GM21576 (cell line): ENCODE measurements around the gene ANKZF1.

ENCODE experiments used
- ATAC-seq: cut with Tn5 transposase; IDR thresholded peaks from one replicate; pipeline ENCODE4 v1.9.1; 2021; ENCODE audit warnings: mild to moderate bottlenecking, moderate library complexity; ENCODE audit not compliant: unreplicated experiment

The ANKZF1 gene

GRCh38 chr2:219207134-219207883, 22.3 kb upstream of the ANKZF1 start:
- no peak for ATAC-seq

GRCh38 chr2:219207884-219208740, 21.5 kb upstream of the ANKZF1 start:
- ATAC-seq: no peak

DNA sequence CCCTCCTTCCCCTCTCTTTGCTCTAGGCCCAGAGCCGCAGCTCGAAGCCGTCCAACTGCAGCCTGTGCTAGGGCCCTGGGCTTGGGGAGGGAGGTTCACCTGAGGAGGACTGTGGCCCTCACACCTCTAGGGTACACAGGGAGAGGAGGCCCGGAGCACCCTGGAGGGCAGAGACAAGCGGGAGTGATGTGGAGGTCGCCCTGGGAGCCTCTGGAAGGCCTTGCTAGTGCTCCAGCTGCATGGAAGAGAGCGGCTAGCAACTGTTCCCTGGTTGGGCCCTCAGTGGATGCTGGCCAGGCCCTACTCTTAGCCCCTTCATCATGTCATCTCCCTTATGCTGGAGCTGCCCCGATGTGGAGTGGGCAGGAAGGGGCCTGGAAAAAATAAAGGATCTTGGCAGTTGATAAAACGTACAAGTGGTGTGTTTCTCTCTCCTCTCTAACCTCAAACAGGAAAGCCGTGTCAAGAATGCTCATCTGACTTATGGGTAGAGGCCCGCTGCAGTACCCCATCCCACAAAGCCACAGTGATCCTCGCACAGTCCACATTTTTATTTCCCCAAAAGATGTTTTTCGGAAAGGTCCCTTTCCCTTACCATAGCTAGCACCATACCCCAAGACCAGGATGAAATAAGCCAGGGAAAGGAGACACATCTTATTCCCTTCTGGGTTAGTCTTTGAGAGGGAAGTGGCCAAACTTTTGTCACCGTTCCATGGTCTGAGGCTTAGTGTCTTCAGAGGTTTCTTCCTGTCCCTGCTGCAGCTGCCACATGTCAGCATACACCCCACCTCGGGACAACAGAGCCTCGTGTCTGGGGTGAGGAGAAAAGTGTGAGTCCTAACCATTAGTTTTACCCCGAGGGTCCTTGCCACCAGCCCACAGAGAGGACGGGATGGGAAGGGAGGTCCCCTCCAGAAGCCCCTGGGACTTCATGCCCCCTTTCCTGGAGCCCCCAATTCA, 20.1 kb upstream of the ANKZF1 start:
- ATAC-seq: no peak

GRCh38 chr2:219210196-219210885, 19.3 kb upstream of the ANKZF1 start:
- ATAC-seq: no peak

DNA sequence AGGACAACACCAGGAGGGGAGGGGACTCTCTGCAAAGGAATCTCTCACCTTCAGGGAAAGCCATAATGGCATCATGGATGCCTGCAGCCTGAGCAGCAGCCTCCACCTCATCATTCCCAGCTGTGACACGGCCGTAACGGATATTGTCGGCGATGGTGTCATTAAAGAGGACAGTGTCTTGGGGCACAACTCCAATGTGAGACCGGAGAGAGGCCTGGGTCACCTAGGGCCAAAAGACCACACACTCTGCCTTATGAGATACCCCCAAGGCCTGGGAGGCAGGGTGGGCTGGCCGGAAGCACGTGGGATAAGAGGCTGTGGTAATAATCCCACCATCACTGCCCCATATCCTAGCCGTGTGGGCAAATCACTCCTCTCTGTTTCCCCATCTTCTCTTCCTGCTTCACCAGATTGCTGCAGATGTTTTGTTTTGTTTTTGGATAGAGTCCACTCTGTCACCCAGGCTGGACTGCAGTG, 18.7 kb upstream of the ANKZF1 start:
- no peak for ATAC-seq

GRCh38 chr2:219213026-219213415, 16.6 kb upstream of the ANKZF1 start:
- ATAC-seq: no peak

GRCh38 chr2:219213486-219214071, 16.0 kb upstream of the ANKZF1 start:
- ATAC-seq: no peak

DNA sequence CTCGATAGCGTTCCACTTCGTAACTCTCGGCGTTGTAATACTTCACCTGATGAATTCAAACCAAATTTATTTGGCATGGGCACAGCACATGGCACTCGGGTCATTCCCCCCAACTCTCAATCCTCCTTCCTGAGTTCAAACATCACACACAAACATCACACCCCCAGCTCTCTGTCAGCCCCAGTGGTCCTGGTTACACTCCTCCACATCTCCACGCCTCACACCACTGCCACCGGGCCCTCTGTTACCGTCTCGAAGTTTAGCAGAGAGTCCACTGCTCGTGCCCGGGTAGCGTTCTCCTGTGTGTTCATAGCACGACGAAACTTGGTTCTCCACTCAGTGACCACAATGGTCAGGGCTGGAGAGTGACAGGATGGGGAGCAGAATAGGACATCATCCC, 15.5 kb upstream of the ANKZF1 start:
- ATAC-seq: no peak

DNA sequence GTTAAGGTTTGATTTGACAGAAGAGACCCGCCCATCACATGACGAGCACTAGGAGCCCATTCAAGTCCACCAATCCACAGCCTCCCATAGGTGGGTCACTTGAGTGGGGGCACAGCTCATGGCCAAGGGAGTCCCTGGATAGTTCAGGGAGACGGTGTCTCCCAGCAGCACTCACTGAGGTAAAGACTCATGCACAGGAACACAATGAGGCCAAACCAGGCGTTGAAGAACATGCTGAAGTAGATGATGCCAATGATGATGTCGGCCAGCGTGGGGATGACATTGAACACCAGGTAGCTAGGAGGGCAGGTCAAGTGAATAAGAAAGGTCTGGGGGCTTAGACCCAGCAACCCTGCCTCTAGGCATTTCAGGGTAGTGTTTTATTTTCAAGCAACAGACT, 14.8 kb upstream of the ANKZF1 start:
- no peak for ATAC-seq

DNA sequence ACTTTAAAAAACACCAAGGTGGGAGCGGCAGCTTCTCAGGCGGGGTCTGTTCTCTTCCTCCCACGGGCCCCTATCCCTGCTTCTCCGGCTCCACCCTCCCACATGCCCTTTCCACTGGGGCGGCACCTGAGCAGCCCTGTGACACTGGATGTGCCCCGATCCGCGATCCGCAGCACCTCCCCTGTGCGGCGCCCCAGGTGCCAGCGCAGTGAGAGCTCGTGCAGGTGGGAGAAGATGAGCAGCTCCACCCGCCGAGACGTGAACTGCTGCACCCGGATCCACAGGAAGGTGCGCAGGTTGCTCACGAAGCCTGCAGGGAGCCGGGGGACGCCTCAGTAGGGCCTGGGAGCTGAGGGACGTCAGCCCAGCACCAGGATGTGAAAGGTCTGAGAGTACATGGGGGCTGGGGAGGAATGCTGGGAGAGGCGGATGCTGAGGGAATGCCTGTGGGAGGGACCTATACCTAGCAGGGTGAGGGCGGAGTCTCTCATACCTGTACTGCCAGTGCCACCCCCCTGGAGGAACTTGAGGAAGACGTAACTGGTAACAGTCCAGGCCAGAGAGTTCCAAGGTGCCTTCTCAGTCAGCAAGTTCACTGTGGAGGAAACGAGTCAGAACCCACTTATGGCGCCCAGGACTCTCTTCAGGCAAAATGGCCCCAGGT, 13.6 kb upstream of the ANKZF1 start:
- no peak for ATAC-seq

DNA sequence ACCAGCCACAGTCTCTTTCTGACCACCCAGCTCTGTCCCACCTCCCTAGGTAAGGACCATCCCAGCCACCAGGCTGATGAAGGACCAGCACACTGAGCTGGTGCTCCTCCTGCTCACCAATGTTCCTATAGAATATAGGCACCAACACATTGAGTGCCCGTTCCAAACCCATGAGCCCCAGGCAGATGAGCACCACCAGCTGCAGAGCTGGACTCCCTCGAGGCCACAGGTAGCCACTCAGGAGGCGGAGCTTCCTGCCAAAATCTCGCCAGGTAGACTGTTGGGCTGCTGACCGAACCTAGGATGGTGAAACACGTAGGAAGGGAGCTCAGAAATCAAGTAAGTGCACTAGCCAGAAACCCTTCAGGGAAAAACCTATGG, 13.1 kb upstream of the ANKZF1 start:
- ATAC-seq: no peak

GRCh38 chr2:219218217-219218731, 11.3 kb upstream of the ANKZF1 start:
- peak; percentile 16 for ATAC-seq

DNA sequence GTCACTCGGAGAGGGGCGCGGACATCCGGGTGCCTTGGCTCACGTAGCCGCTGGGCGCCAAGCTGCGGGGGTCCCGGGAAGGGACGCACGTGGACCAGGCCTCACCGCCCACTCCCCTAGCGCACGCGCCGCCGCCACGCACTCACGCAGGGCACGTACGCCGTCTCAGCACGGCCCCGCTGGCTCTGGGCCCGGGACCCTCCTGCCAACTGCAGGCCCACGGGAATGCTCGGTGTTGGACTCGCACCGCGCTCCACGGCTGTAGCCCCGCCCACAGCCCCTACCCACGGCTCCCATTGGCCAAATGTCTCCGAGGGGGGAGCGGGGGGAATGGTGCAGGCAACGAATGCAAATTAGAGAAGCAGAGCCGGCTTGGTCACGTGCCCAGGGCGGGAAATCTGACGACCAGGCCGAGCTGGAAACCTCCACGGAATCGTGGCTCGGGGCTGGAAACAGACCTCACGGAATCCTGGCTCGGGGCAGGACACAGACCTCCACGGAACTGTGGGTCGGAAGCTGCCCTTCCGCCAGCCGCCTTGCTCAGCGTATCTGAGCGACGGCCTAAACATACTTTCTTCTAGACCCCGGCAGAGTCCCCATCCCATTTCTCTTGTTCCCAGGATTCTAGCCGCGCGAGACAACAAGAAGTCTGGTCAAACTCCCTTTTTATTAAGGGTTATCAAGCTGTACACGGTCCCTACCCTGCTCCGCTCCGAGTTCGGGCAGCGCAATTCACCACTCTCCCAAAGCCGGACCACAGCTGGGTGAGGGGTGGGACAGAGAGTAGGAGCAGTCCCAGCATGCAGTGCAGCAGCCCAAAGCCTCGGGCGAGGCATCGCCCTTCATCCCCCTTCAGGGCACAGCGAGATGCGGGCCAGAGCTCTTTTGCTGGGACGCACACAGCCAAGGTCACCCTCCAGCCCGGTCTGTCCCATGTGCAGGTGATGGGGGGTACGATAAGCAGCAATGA, 10.6 kb upstream of the ANKZF1 start, which contains the start of gene ABCB6:
TSS of gene ABCB6 (minus strand) at position 227 of the 970 bp plus-strand sequence. CDS start 285 bp downstream, outside the sequence.
- ATAC-seq: peak; percentile 69

DNA sequence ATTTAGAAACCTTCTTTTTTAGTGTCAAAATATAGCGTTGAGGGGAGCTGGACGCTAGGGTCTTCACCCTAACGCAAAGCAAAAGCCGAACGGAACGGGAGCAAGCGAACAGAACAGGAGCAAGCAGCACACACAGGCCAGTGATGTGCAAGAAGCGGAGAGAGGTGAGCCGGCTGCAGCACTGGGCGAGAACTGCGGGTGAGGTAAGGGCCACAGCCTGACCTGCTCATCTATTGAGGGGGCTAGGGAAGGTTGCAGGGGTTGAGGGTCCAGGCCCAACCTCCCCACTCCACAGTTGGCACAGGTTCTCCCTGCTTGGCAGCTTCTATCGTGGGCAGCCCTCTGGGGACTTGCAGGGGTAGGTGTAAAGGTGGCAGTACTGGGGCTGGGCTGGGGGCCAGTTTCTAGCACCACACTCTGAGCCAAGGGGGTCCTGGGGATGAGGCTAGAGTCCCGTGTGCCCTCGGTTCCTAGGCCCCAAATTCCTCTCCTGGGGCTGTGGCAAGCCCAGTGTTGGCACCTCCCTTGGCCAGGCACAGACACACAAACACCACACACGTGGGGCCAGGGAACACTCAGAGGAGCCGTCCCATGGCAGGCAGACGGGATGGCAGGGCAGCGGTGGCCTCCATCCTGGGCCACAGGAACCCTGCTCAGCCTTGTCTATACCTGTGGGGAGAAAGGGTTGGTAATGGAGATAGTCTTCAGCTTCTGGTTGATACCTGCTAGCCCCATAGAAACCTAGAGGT, 9.6 kb upstream of the ANKZF1 start:
- no peak for ATAC-seq

DNA sequence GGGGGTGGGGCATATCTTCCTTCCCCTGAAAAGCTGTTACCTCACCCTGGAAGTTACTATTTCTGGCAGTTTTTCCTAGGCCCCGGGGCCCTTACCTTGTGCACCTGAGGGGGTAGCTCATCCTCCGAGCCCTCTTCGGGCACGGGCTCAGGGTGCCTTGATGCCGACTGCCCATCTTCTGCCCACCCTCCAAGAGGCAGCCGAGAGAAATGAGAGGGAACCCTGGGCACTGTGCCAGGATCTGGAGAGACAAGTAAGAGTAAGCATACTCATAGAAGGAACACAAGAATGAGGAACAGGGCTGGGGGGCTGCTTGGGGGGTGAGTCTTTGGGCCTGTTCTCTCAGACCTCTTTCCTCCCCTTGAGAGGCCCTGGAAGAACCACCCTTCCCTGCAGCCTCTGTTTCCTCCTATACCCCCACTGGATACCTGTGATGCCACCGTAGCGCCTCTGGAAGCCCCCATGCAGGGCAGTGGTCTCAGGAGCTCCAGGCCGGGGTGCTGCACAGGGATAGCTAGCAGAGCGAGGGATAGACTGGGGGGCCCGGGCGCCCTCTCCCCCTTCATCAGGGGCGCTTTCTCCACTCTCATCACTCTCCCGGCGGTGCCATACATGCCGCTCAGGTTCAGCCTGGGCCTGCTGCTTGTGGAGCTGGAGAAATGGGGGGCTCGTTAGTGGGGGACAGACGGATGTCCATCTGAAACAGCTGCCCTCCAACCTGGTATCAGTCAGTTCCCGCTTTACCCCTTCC, 8.8 kb upstream of the ANKZF1 start:
- no peak for ATAC-seq

DNA sequence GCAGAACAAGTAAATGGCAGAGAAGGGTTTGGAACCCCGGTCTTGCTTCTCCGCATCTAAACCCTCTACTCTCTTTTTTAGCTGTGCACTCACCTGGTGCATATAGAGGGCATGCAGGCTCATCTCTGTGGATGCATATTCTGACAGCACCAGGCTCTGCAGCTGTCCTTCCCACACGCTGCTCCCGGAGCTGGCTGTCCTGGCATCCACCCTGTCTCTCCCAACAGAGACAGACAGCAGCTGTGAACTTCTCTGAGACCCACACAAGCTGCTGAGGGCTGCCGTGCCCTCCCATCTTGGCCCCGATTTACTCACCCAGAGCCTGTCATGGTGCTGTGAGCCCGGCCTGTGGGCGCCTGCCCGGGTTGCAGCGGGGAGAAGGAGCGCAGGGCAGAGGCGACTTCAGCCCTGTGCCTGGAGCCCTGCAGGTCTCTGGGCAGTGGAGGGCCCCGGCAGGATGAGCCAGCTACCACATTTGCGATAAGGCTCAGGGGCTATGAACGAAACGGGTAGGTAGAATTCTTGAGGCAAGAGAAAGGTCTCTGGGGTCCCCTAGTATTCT, 7.6 kb upstream of the ANKZF1 start:
- no peak for ATAC-seq
